ENCODE results near the gene MREG.
A peak's percentile ranks its signal among the peaks of the same experiment; 100 is the strongest.

MREG gene

DNA sequence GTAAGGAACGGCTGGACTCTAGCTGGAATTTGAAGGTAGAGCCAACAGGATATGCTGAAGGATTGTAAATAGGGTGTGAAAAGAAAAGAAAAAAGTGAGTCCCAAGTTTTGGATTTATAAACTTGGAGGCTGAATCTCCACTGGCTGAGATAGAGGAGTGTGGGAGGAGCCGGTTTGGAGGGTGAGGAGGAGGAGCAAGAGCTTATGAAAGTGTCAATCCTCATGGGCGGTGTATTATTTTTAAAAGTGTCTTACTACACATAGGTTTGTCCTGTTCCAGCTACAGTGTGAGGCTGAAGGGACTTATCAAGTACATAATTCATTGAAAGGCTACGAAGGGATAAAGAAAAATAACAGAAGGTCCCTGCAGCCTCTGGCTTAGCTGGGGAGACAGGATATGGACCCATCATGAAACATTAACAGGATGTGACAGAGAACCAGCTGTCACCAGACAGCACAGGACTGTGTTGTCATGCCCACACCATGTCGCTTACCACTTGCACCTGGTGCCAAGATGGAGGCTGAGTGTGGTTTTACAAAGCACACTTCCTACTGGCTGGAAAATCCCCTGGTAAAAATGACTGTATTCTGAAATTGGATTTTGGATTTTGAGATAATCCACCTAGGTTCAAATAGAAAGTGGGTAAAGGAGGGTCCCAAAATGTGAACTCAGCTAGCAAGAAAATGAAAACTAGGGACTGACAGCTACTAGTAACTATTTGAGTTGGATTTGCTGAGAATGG is 2.5 kb upstream of the MREG start:
- Histone ChIP-seq H3F3A (ENCODE audit: low read depth) (0 out of 2 replicates have a peak, but pooled peaks cover 3% of the 10 kb centered on the region), H3K9ac (ENCODE audit: low read depth, low read length, poor library complexity, severe bottlenecking) (peak overlapping the region; percentile 56), H3K79me2 (ENCODE audit: insufficient read depth, low read length) (peaks cover 26% of the 10 kb centered on the region), H3K9me2 (replicated peaks; ENCODE audit: low read depth, low read length) (no peaks in the 10 kb centered on the region), H3K27me3 (ENCODE audit: insufficient read depth, low read length, poor library complexity, severe bottlenecking) (no peaks in the 10 kb centered on the region), H3K36me3 (ENCODE audit: insufficient read depth, low read length) (no peaks in the 10 kb centered on the region), H3K9me3 (ENCODE audit: insufficient read depth, low read depth, low read length) (no peaks in the 10 kb centered on the region), H3K4me3 (ENCODE audit: low read length, poor library complexity, severe bottlenecking) (peak overlapping the region; percentile 55), H3K4me2 (ENCODE audit: low read depth, low read length, poor library complexity, severe bottlenecking) (peak overlapping the region; percentile 74), H3K4me1 (ENCODE audit: insufficient read depth, low read length, poor library complexity, severe bottlenecking) (peaks cover 54% of the 10 kb centered on the region), H4K20me1 (ENCODE audit: insufficient read depth, low read length, poor library complexity, severe bottlenecking) (peaks cover 15% of the 10 kb centered on the region), H2AFZ (ENCODE audit: low read length) (peak overlapping the region; percentile 33; the same call in 1 of the 2 replicates)
- TF ChIP-seq EZH2phosphoT487 (IDR thresholded peaks at IDR 0.05; ENCODE audit: borderline replicate concordance): no peak
- TF ChIP-seq, protein P1, sequence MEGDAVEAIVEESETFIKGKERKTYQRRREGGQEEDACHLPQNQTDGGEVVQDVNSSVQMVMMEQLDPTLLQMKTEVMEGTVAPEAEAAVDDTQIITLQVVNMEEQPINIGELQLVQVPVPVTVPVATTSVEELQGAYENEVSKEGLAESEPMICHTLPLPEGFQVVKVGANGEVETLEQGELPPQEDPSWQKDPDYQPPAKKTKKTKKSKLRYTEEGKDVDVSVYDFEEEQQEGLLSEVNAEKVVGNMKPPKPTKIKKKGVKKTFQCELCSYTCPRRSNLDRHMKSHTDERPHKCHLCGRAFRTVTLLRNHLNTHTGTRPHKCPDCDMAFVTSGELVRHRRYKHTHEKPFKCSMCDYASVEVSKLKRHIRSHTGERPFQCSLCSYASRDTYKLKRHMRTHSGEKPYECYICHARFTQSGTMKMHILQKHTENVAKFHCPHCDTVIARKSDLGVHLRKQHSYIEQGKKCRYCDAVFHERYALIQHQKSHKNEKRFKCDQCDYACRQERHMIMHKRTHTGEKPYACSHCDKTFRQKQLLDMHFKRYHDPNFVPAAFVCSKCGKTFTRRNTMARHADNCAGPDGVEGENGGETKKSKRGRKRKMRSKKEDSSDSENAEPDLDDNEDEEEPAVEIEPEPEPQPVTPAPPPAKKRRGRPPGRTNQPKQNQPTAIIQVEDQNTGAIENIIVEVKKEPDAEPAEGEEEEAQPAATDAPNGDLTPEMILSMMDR (conservative IDR thresholded peaks at IDR 0.05; ENCODE audit: low read length): no peak

DNA sequence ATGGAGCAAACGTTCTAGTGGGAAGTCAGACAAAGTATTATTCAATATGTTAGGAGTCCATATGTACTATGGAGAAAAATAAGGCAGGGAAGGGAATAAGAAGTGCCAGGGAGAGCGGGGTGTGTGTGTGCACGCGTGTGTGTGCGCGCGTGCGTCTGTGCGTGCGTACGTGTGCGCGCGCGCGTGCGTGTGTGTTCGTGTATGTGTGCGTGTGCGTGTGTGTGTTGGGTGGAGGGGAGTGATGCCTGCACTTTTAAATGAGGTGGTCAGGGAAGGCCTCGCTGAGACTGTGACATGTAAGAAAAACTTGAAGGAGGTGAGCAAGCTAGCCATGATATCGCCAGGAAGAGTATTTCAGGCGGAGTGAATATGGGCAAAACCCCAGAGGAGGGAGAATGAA is 1.6 kb upstream of the MREG start:
- Histone ChIP-seq H4K20me1 (ENCODE audit: insufficient read depth, low read length, poor library complexity, severe bottlenecking) (peaks cover 15% of the 10 kb centered on the region), H3K4me1 (ENCODE audit: insufficient read depth, low read length, poor library complexity, severe bottlenecking) (peaks cover 55% of the 10 kb centered on the region), H3K9ac (ENCODE audit: low read depth, low read length, poor library complexity, severe bottlenecking) (no peak overlapping the region), H3K4me2 (ENCODE audit: low read depth, low read length, poor library complexity, severe bottlenecking) (peak overlapping the region; percentile 74), H3F3A (ENCODE audit: low read depth) (0 out of 2 replicates have a peak, but pooled peaks cover 3% of the 10 kb centered on the region), H2AFZ (ENCODE audit: low read length) (no peak overlapping the region), H3K36me3 (ENCODE audit: insufficient read depth, low read length) (no peaks in the 10 kb centered on the region), H3K9me2 (replicated peaks; ENCODE audit: low read depth, low read length) (no peaks in the 10 kb centered on the region), H3K79me2 (ENCODE audit: insufficient read depth, low read length) (peaks cover 35% of the 10 kb centered on the region), H3K4me3 (ENCODE audit: low read length, poor library complexity, severe bottlenecking) (no peak overlapping the region), H3K27me3 (ENCODE audit: insufficient read depth, low read length, poor library complexity, severe bottlenecking) (no peaks in the 10 kb centered on the region), H3K9me3 (ENCODE audit: insufficient read depth, low read depth, low read length) (no peaks in the 10 kb centered on the region)
- TF ChIP-seq EZH2phosphoT487 (IDR thresholded peaks at IDR 0.05; ENCODE audit: borderline replicate concordance): no peak
- TF ChIP-seq, protein P1 (conservative IDR thresholded peaks at IDR 0.05; ENCODE audit: low read length): no peak

DNA sequence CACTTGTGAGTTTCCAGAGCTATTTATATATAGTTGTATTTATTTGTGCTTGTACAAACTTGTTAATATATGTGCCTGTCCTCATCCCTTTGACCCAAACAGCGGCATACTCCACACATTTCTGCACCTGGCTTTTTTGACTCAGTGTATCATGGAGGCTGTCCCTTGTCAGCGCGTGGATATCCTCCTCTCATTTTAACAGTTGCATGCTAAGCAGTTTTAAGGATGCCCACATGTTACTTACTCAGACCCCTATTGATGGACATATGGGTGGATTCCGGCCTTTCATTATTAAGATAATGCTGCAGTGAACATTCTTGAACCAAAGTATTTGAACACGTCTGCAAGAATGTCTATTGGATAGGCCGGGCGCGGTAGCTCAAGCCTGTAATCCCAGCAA is 655 bp upstream of the MREG start:
- peak overlapping the region; percentile 95 for H3K4me3 ChIP-seq (ENCODE audit: low read length, poor library complexity, severe bottlenecking)

More for the DNA sequence above, 655 bp upstream of the MREG start:
- peak overlapping the region; percentile 57 for H3K4me2 ChIP-seq (ENCODE audit: low read depth, low read length, poor library complexity, severe bottlenecking)
- H4K20me1 ChIP-seq (ENCODE audit: insufficient read depth, low read length, poor library complexity, severe bottlenecking): peaks cover 15% of the 10 kb centered on the region
- no peaks in the 10 kb centered on the region for H3K9me2 ChIP-seq (replicated peaks; ENCODE audit: low read depth, low read length)
- no peaks in the 10 kb centered on the region for H3K36me3 ChIP-seq (ENCODE audit: insufficient read depth, low read length)
- H3K9me3 ChIP-seq (ENCODE audit: insufficient read depth, low read depth, low read length): no peaks in the 10 kb centered on the region
- TF ChIP-seq, protein P1 (conservative IDR thresholded peaks at IDR 0.05; ENCODE audit: low read length): no peak
- TF ChIP-seq EZH2phosphoT487 (IDR thresholded peaks at IDR 0.05; ENCODE audit: borderline replicate concordance): no peak
- H2AFZ ChIP-seq (ENCODE audit: low read length): no peak overlapping the region
- peak overlapping the region; percentile 57 for H3K9ac ChIP-seq (ENCODE audit: low read depth, low read length, poor library complexity, severe bottlenecking)
- peaks cover 44% of the 10 kb centered on the region for H3K79me2 ChIP-seq (ENCODE audit: insufficient read depth, low read length)
- H3K27me3 ChIP-seq (ENCODE audit: insufficient read depth, low read length, poor library complexity, severe bottlenecking): no peaks in the 10 kb centered on the region
- 0 out of 2 replicates have a peak, but pooled peaks cover 3% of the 10 kb centered on the region for H3F3A ChIP-seq (ENCODE audit: low read depth)
- peaks cover 64% of the 10 kb centered on the region for H3K4me1 ChIP-seq (ENCODE audit: insufficient read depth, low read length, poor library complexity, severe bottlenecking)
